Measurements from ENCODE around the gene GRAMD1B.

DNA sequence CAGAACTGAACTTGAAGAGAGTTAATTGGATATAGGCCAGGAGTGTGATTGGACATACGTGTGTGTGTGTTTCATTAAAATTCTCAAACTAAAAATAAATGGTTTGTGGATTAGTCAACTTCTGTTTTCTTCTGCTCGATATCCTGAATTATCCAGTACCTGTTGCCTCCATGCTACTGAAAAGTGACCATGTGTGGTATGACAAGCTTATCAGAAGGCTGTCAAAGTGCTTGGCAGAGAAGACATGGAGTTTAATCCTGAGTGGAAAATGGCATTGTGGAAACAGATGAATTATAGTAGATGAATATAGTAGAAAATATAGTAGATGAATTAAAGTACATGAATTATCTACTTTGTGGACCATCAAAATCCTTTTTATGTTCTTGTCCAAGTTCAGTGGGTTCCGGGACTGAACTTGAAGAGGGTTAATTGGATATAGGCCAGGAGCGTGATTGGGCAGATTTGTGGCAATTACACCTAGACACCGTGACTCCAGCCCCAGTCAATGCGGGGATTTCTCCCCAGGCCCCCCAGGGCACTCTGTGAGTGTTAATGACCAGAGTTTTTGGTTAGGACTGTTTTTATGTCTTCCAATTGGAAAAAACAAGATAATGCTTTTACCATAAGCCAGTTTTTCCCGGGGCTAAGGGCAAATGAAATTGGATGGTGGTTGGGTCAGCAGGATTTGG lies 30.1 kb downstream of the GRAMD1B start:
- TF ChIP-seq, protein P1, sequence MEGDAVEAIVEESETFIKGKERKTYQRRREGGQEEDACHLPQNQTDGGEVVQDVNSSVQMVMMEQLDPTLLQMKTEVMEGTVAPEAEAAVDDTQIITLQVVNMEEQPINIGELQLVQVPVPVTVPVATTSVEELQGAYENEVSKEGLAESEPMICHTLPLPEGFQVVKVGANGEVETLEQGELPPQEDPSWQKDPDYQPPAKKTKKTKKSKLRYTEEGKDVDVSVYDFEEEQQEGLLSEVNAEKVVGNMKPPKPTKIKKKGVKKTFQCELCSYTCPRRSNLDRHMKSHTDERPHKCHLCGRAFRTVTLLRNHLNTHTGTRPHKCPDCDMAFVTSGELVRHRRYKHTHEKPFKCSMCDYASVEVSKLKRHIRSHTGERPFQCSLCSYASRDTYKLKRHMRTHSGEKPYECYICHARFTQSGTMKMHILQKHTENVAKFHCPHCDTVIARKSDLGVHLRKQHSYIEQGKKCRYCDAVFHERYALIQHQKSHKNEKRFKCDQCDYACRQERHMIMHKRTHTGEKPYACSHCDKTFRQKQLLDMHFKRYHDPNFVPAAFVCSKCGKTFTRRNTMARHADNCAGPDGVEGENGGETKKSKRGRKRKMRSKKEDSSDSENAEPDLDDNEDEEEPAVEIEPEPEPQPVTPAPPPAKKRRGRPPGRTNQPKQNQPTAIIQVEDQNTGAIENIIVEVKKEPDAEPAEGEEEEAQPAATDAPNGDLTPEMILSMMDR (IDR thresholded peaks at IDR 0.05) = no peak
- TF ChIP-seq POLR2A (IDR thresholded peaks at IDR 0.05) (no peak), POLR2AphosphoS5 (IDR thresholded peaks at IDR 0.05) (no peak)

Measured in breast epithelium (tissue), 3 donors.